MCF 10A (cell line): ENCODE data around the gene ABCC5. TPM values are rescaled to one million over a fixed set of nuclear protein-coding genes. Genes with fewer than 3 reads are reported as not detected.
A peak's percentile ranks its signal among the peaks of the same experiment; 100 is the strongest.
"Not testable (repeated sequence)": the region's sequence is repeated elsewhere in the genome, so short reads cannot be mapped to it uniquely, and the experiment has no call there.

Experiments
- BruUV-seq: library from RNA; stranded (reverse); fragments of 400-500 nt; replicated peaks from 2 replicates; lab custom pipeline; 2021; lab: Mats Ljungman, UMichigan
- CTCF ChIA-PET: fragments of 300-600 bp; sonication (Branson Sonifier 250); formaldehyde crosslinking; extraction: SDS; loops from one replicate; lab custom pipeline; 2021; ENCODE audit warnings: antibody characterized with exemption, inconsistent platforms; lab: Yijun Ruan, JAX
- POLR2A ChIA-PET: fragments of 300-600, 350-650 bp; sonication (Branson Sonifier 250); formaldehyde crosslinking; extraction: SDS; loops from one replicate; lab custom pipeline; 2020; ENCODE audit warnings: antibody characterized with exemption, inconsistent platforms; lab: Yijun Ruan, JAX
- DNase-seq: peaks from one replicate; pipeline ENCODE4 v3.0.0-alpha.2; 2018; ENCODE audit not compliant: unreplicated experiment
- H3K27ac Mint-ChIP-seq: one replicate; pipeline ENCODE4 v1.8.0; 2022; ENCODE audit warnings: mild to moderate bottlenecking, low read depth, mixed read lengths; ENCODE audit not compliant: unreplicated experiment
- H3K27me3 Mint-ChIP-seq: one replicate; pipeline ENCODE4 v1.8.0; 2022; ENCODE audit warnings: mixed read lengths; ENCODE audit not compliant: insufficient read depth, unreplicated experiment
- H3K36me3 Mint-ChIP-seq: one replicate; pipeline ENCODE4 v1.8.0; 2022; ENCODE audit warnings: mild to moderate bottlenecking, moderate library complexity, mixed read lengths; ENCODE audit not compliant: insufficient read depth, unreplicated experiment
- H3K4me1 Mint-ChIP-seq: one replicate; pipeline ENCODE4 v1.8.0; 2022; ENCODE audit warnings: mixed read lengths; ENCODE audit not compliant: insufficient read depth, unreplicated experiment
- H3K4me3 Mint-ChIP-seq: one replicate; pipeline ENCODE4 v1.8.0; 2022; ENCODE audit warnings: mild to moderate bottlenecking, moderate library complexity, mixed read lengths; ENCODE audit not compliant: unreplicated experiment
- H3K9me3 Mint-ChIP-seq: one replicate; pipeline ENCODE4 v1.8.0; 2022; ENCODE audit warnings: mixed read lengths; ENCODE audit not compliant: unreplicated experiment
- CTCF ChIP-seq: fragments of 200-600 bp; IDR thresholded peaks from one replicate; pipeline ENCODE4 v1.8.0; 2022; ENCODE audit warnings: antibody characterized with exemption, mild to moderate bottlenecking; ENCODE audit not compliant: unreplicated experiment
- intact Hi-C: fragments of 100-400 bp; cut with micrococcal nuclease; formaldehyde crosslinking; loops from 2 replicates; pipeline ENCODE4 v1.14.1; 2022
- total RNA-seq: library from RNA; stranded (reverse); gene quantifications from 2 replicates; pipeline ENCODE4 v1.2.3, GENCODE V29; 2022

ABCC5 gene
- total RNA-seq, 1 experiment from 2014 or later = 16.5 TPM

GRCh38 chr3:184042617-184043016 is 24.9 kb upstream of the ABCC5 start:
- Mint-ChIP-seq H3K4me3 (no peak overlapping the region), H3K36me3 (no peaks in the 10 kb centered on the region), H3K27me3 (no peaks in the 10 kb centered on the region), H3K4me1 (peaks cover 17% of the 10 kb centered on the region), H3K27ac (no peak overlapping the region), H3K9me3 (no peaks in the 10 kb centered on the region)
- intact Hi-C loops = no loop called here
- POLR2A ChIA-PET = interaction anchor here (0.6 to 1.3 kb wide), 3 partner anchors 14 to 91 kb away, joined by 3 read pairs; no protein-coding TSS in a partner anchor
- no peak for TF ChIP-seq CTCF
- CTCF ChIA-PET = interaction anchor here (0.6 to 0.7 kb wide), 2 partner anchors 95 to 108 kb away, joined by 3 read pairs; no protein-coding TSS in a partner anchor
- no peak for DNase-seq
- BruUV-seq = no TSS peak

- BruUV-seq = no TSS peak
- peak; percentile 13 for TF ChIP-seq CTCF
- no peaks in the 10 kb centered on the region for H3K36me3 Mint-ChIP-seq
- intact Hi-C loops = no loop called here
- H3K27me3 Mint-ChIP-seq = no peaks in the 10 kb centered on the region
- no peak overlapping the region for H3K27ac Mint-ChIP-seq
- POLR2A ChIA-PET = interaction anchor here (1.5 kb wide), 2 partner anchors 11 to 94 kb away, joined by 4 to 10 read pairs; partner anchors contain the start of gene EIF2B5
- H3K4me3 Mint-ChIP-seq = no peak overlapping the region
- no peaks in the 10 kb centered on the region for H3K9me3 Mint-ChIP-seq
- peaks cover 17% of the 10 kb centered on the region for H3K4me1 Mint-ChIP-seq
- peak; percentile 49 for DNase-seq
- CTCF ChIA-PET = interaction anchor here (0.7 to 1.3 kb wide), 3 partner anchors 24 to 247 kb away, joined by 3 to 5 read pairs (median 3); no protein-coding TSS in a partner anchor
Observed at GRCh38 chr3:184040010-184040409, 22.3 kb upstream of the ABCC5 start.

GRCh38 chr3:184039414-184039813 is 21.7 kb upstream of the ABCC5 start:
- Mint-ChIP-seq H3K36me3 (no peaks in the 10 kb centered on the region), H3K9me3 (no peaks in the 10 kb centered on the region), H3K4me1 (peaks cover 17% of the 10 kb centered on the region), H3K27me3 (peaks cover 4% of the 10 kb centered on the region), H3K4me3 (no peak overlapping the region), H3K27ac (peak overlapping the region; percentile 61)
- ChIA-PET CTCF (interaction anchor here (0.7 to 1.3 kb wide), 2 partner anchors 24 to 248 kb away, joined by 3 to 5 read pairs; no protein-coding TSS in a partner anchor), POLR2A (interaction anchor here (1.0 to 1.5 kb wide), 3 partner anchors 10 to 95 kb away, joined by 4 to 10 read pairs (median 7); partner anchors contain the start of gene EIF2B5)
- BruUV-seq = no TSS peak
- TF ChIP-seq CTCF = no peak
- DNase-seq = peak; percentile 55
- intact Hi-C loops = loop anchor here (10.0 kb wide), 1 partner anchor 95 kb away; the partner anchor contains the start of gene EIF2B5

GRCh38 chr3:184038307-184038706 is 20.6 kb upstream of the ABCC5 start:
- intact Hi-C loops = loop anchor here (10.0 kb wide), 1 partner anchor 96 kb away; the partner anchor contains the start of gene EIF2B5
- CTCF ChIA-PET = not testable (repeated sequence)
- peaks cover 11% of the 10 kb centered on the region for H3K27me3 Mint-ChIP-seq

More at GRCh38 chr3:184038307-184038706, 20.6 kb upstream of the ABCC5 start:
- BruUV-seq, H3K27ac Mint-ChIP-seq, H3K4me3 Mint-ChIP-seq, H3K9me3 Mint-ChIP-seq, DNase-seq, H3K36me3 Mint-ChIP-seq, POLR2A ChIA-PET: not testable (repeated sequence)
- peaks cover 17% of the 10 kb centered on the region for H3K4me1 Mint-ChIP-seq
